ENCODE measurements around the gene XRCC4.

DNA sequence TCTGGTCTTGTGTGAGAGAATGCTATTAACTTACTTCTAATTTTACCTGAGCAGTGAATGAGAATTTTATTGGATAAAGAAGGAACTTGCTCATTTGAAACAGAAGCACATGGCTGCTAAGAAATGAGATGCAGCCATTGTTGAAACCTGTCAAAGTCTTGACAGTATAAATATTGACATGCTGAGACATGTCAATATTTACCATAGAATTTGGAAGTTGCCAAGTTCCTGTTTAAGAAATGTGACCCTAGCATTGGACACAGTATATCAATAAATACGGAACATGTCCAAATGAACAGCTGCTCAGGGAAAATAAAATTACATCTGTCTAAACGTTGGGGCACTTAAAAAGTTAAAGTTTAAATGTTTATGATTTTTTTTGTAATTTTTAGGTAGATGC, 7.8 kb downstream of the XRCC4 start:
- TF ChIP-seq HDGF (IDR thresholded peaks at IDR 0.05; ENCODE audit: borderline replicate concordance) (no peak), SP1 (IDR thresholded peaks at IDR 0.05) (no peak), SUZ12 (IDR thresholded peaks at IDR 0.05) (no peak), FOXM1 (IDR thresholded peaks at IDR 0.05; ENCODE audit: borderline replicate concordance) (no peak), ZNF384 (IDR thresholded peaks at IDR 0.05) (no peak), CTBP1 (IDR thresholded peaks at IDR 0.05; ENCODE audit: borderline replicate concordance) (no peak), L3MBTL2 (conservative IDR thresholded peaks at IDR 0.05) (no peak), ARNT (IDR thresholded peaks at IDR 0.05) (no peak), ELF4 (IDR thresholded peaks at IDR 0.05) (no peak)
- TF ChIP-seq, protein P1, sequence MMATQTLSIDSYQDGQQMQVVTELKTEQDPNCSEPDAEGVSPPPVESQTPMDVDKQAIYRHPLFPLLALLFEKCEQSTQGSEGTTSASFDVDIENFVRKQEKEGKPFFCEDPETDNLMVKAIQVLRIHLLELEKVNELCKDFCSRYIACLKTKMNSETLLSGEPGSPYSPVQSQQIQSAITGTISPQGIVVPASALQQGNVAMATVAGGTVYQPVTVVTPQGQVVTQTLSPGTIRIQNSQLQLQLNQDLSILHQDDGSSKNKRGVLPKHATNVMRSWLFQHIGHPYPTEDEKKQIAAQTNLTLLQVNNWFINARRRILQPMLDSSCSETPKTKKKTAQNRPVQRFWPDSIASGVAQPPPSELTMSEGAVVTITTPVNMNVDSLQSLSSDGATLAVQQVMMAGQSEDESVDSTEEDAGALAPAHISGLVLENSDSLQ (IDR thresholded peaks at IDR 0.05) = no peak
